ENCODE results near the gene MYOG.

The MYOG gene

DNA sequence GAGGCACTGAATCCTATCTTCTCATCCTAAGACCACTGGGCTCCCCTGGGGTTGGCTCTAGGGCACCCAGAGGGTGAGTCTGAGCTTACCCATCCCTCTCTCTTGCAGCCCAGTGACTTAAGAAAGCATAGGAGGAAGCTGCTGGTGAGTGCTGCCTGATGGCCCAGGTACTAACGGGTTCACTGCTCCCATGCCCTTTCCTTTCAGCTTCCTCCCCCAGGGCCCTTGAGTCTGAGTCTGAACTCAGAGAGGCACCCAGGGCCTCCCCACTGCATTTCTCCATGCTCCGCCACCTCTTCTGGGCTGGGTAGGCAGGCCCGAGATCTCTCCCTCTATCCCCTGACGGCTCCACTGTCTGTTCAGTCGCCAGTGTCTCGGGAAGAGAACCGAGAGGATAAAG lies 29.8 kb downstream of the MYOG start:
- Histone ChIP-seq H3K27ac (ENCODE audit: low read depth, low read length, poor library complexity, severe bottlenecking) (no peak overlapping the region), H3K4me1 (ENCODE audit: insufficient read depth, low read length, severe bottlenecking) (no peaks in the 10 kb centered on the region), H3K9me3 (ENCODE audit: low read length) (no peaks in the 10 kb centered on the region), H3K79me2 (ENCODE audit: insufficient read depth, low read length) (no peaks in the 10 kb centered on the region), H3F3A (ENCODE audit: insufficient read depth, low read length) (no peaks in the 10 kb centered on the region), H2AFZ (ENCODE audit: low read length) (no peak overlapping the region), H3K9ac (ENCODE audit: low read length) (no peak overlapping the region), H3K4me2 (ENCODE audit: low read length) (no peak overlapping the region), H3K27me3 (ENCODE audit: insufficient read depth, low read length) (peaks cover 9% of the 10 kb centered on the region; the same call in 1 of the 2 replicates), H4K20me1 (ENCODE audit: insufficient read depth, low read length) (no peaks in the 10 kb centered on the region), H3K4me3 (ENCODE audit: low read depth, low read length, poor library complexity, severe bottlenecking) (no peak overlapping the region), H3K9me2 (ENCODE audit: low read depth, low read length) (no peaks in the 10 kb centered on the region), H3K36me3 (ENCODE audit: insufficient read depth, low read length) (no peaks in the 10 kb centered on the region)
- no peak for TF ChIP-seq EZH2 (IDR thresholded peaks at IDR 0.05; ENCODE audit: borderline replicate concordance, low read length)
- TF ChIP-seq, protein P1, sequence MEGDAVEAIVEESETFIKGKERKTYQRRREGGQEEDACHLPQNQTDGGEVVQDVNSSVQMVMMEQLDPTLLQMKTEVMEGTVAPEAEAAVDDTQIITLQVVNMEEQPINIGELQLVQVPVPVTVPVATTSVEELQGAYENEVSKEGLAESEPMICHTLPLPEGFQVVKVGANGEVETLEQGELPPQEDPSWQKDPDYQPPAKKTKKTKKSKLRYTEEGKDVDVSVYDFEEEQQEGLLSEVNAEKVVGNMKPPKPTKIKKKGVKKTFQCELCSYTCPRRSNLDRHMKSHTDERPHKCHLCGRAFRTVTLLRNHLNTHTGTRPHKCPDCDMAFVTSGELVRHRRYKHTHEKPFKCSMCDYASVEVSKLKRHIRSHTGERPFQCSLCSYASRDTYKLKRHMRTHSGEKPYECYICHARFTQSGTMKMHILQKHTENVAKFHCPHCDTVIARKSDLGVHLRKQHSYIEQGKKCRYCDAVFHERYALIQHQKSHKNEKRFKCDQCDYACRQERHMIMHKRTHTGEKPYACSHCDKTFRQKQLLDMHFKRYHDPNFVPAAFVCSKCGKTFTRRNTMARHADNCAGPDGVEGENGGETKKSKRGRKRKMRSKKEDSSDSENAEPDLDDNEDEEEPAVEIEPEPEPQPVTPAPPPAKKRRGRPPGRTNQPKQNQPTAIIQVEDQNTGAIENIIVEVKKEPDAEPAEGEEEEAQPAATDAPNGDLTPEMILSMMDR (IDR thresholded peaks at IDR 0.05; ENCODE audit: low read length): no peak

DNA sequence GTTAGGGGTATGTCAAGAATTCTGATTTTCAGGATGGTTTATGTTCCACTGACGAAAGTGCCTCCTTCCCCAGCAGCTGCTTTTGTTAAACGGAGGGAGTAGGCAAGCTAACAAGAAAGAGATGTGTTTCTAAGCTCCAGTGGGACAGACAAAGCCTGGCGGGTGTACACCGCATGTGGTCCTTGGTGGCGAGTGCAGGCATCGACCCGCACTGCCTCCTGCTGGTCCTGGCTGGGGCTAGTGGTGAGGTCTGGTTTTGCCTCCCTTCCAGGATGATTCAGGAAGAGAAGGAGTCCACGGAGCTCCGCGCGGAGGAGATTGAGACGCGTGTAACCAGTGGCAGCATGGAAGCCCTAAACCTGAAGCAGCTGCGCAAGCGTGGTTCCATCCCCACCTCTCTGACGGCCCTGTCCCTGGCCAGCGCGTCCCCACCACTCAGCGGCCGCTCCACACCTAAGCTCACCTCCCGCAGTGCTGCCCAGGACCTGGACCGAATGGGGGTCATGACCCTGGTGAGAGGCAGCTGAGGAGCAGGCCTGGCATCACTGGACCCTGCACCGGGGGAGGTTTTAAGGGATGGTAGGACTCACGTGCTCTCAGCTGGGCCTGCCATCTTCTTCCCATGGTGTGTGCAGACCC lies 30.5 kb downstream of the MYOG start:
- Histone ChIP-seq H3K9me3 (ENCODE audit: low read length) (no peaks in the 10 kb centered on the region), H3K79me2 (ENCODE audit: insufficient read depth, low read length) (no peaks in the 10 kb centered on the region), H3K4me2 (ENCODE audit: low read length) (no peak overlapping the region), H3K9me2 (ENCODE audit: low read depth, low read length) (no peaks in the 10 kb centered on the region), H3K27me3 (ENCODE audit: insufficient read depth, low read length) (peaks cover 7% of the 10 kb centered on the region; the same call in 1 of the 2 replicates), H3K27ac (ENCODE audit: low read depth, low read length, poor library complexity, severe bottlenecking) (no peak overlapping the region), H3F3A (ENCODE audit: insufficient read depth, low read length) (no peaks in the 10 kb centered on the region), H3K36me3 (ENCODE audit: insufficient read depth, low read length) (no peaks in the 10 kb centered on the region), H3K4me3 (ENCODE audit: low read depth, low read length, poor library complexity, severe bottlenecking) (no peak overlapping the region), H2AFZ (ENCODE audit: low read length) (no peak overlapping the region), H4K20me1 (ENCODE audit: insufficient read depth, low read length) (no peaks in the 10 kb centered on the region), H3K9ac (ENCODE audit: low read length) (no peak overlapping the region), H3K4me1 (ENCODE audit: insufficient read depth, low read length, severe bottlenecking) (no peaks in the 10 kb centered on the region)
- TF ChIP-seq EZH2 (IDR thresholded peaks at IDR 0.05; ENCODE audit: borderline replicate concordance, low read length): no peak
- TF ChIP-seq, protein P1 (IDR thresholded peaks at IDR 0.05; ENCODE audit: low read length): no peak

DNA sequence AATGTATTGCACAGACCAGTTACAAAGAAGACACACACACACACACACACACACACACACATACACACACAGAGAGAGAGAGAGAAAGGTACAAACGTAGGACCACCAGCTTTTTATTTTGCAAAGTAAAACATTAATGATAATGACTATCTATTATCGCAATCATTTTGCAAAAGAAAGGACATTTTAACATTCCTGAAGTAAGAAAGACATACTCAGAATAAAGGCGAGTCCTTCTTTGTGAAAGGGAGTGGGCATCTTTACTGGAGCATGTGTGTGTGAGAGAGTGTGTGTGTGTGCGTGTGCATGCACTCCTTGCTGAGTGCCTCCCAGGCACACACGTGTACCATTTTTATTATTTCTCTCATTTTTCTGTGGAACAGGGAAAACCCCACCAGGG lies 31.2 kb downstream of the MYOG start:
- H3K9ac ChIP-seq (ENCODE audit: low read length): no peak overlapping the region
- H3K4me3 ChIP-seq (ENCODE audit: low read depth, low read length, poor library complexity, severe bottlenecking): no peak overlapping the region
- no peaks in the 10 kb centered on the region for H3K9me3 ChIP-seq (ENCODE audit: low read length)
- H3K27me3 ChIP-seq (ENCODE audit: insufficient read depth, low read length): peaks cover 3% of the 10 kb centered on the region; the same call in 1 of the 2 replicates
- H3K36me3 ChIP-seq (ENCODE audit: insufficient read depth, low read length): no peaks in the 10 kb centered on the region
- no peak overlapping the region for H3K4me2 ChIP-seq (ENCODE audit: low read length)
- no peaks in the 10 kb centered on the region for H4K20me1 ChIP-seq (ENCODE audit: insufficient read depth, low read length)
- H3K4me1 ChIP-seq (ENCODE audit: insufficient read depth, low read length, severe bottlenecking): no peaks in the 10 kb centered on the region
- H3K9me2 ChIP-seq (ENCODE audit: low read depth, low read length): no peaks in the 10 kb centered on the region
- TF ChIP-seq EZH2 (IDR thresholded peaks at IDR 0.05; ENCODE audit: borderline replicate concordance, low read length): no peak
- H3K27ac ChIP-seq (ENCODE audit: low read depth, low read length, poor library complexity, severe bottlenecking): no peak overlapping the region
- H3K79me2 ChIP-seq (ENCODE audit: insufficient read depth, low read length): no peaks in the 10 kb centered on the region
- no peak overlapping the region for H2AFZ ChIP-seq (ENCODE audit: low read length)
- no peaks in the 10 kb centered on the region for H3F3A ChIP-seq (ENCODE audit: insufficient read depth, low read length)

DNA sequence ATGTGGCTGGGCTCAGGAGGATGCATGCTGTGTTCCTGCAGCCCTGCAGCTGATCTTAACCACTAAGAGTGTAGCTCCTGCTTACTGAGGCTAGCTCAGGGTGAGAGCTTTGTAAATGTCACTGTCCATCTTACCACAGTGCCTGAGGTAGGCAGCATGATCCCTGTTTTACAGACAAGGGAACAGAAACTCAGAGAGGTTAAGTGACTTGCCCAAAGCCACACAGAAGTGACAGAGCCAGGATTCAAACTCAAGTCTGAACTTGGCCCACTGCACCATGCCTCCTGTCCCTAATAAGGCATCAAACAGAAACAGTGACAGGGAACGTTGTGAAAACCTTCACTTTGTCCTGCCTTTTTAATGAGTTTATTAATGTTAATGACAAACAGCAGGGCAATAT lies 31.6 kb downstream of the MYOG start:
- TF ChIP-seq EZH2 (IDR thresholded peaks at IDR 0.05; ENCODE audit: borderline replicate concordance, low read length): no peak
- TF ChIP-seq, protein P1 (IDR thresholded peaks at IDR 0.05; ENCODE audit: low read length): no peak
- H3K9me2 ChIP-seq (ENCODE audit: low read depth, low read length): no peaks in the 10 kb centered on the region
- H3K9me3 ChIP-seq (ENCODE audit: low read length): no peaks in the 10 kb centered on the region
- H3K4me2 ChIP-seq (ENCODE audit: low read length): no peak overlapping the region
- H3K27ac ChIP-seq (ENCODE audit: low read depth, low read length, poor library complexity, severe bottlenecking): no peak overlapping the region
- no peak overlapping the region for H2AFZ ChIP-seq (ENCODE audit: low read length)
- H3K27me3 ChIP-seq (ENCODE audit: insufficient read depth, low read length): peaks cover 3% of the 10 kb centered on the region; the same call in 1 of the 2 replicates
- no peaks in the 10 kb centered on the region for H3K79me2 ChIP-seq (ENCODE audit: insufficient read depth, low read length)
- no peak overlapping the region for H3K9ac ChIP-seq (ENCODE audit: low read length)
- no peak overlapping the region for H3K4me3 ChIP-seq (ENCODE audit: low read depth, low read length, poor library complexity, severe bottlenecking)
- no peaks in the 10 kb centered on the region for H3K4me1 ChIP-seq (ENCODE audit: insufficient read depth, low read length, severe bottlenecking)
- no peaks in the 10 kb centered on the region for H3K36me3 ChIP-seq (ENCODE audit: insufficient read depth, low read length)
- H4K20me1 ChIP-seq (ENCODE audit: insufficient read depth, low read length): no peaks in the 10 kb centered on the region
- H3F3A ChIP-seq (ENCODE audit: insufficient read depth, low read length): no peaks in the 10 kb centered on the region
